HCT116 (cell line): ENCODE results near the gene PFKM. TPM values are rescaled to one million over a fixed set of nuclear protein-coding genes. Genes with fewer than 3 reads are reported as not detected.

Experiments used
- ATAC-seq: fragments of 200-7000 bp; cut with Tn5 transposase; 2 replicates; pipeline ENCODE4 v1.9.1; 2020; ENCODE audit warnings: mild to moderate bottlenecking, moderate library complexity
- BruUV-seq: library from RNA; stranded (reverse); fragments of 400-500 nt; replicated peaks from 2 replicates; lab custom pipeline; 2021; lab: Mats Ljungman, UMichigan
- CTCF ChIA-PET: fragments of 300-600 bp; sonication (Branson Sonifier 250); formaldehyde crosslinking; loops from one replicate; lab custom pipeline; 2021; ENCODE audit warnings: antibody characterized with exemption; lab: Charles Lee
- POLR2A ChIA-PET: fragments of 300-600, 350-600 bp; sonication (Branson Sonifier 250); formaldehyde crosslinking; loops from one replicate; lab custom pipeline; 2021; ENCODE audit warnings: antibody characterized with exemption; lab: Charles Lee
- RAD21 ChIA-PET, 2 experiments: fragments of 300-600 bp; sonication (Branson Sonifier 250); formaldehyde crosslinking; loops; one replicate each; lab custom pipeline; 2023; ENCODE audit warnings: low total read pairs in 2 of 2; ENCODE audit not compliant: uncharacterized antibody in 2 of 2, unreplicated experiment in 2 of 2, low non-redundant PET in 1 of 2; lab: Charles Lee
- DNase-seq: peaks from one replicate; pipeline ENCODE4 v3.0.0-alpha.2; 2010; ENCODE audit warnings: low read depth, low spot score
- H2AFZ ChIP-seq: fragments of 200-600 bp; shearing (Covaris generic), sonication (generic); 2 replicates; pipeline ENCODE4 v1.6.1; 2017; ENCODE audit warnings: low read depth, mixed run types, mixed read lengths, antibody characterized with exemption, low read length; ENCODE audit not compliant: poor library complexity, severe bottlenecking
- H3K27ac ChIP-seq: 2 replicates; pipeline ENCODE4 v1.5.1; 2012; ENCODE audit warnings: low read depth, low read length
- H3K27me3 ChIP-seq: fragments of 200-600 bp; sonication (generic); 2 replicates; pipeline ENCODE4 v1.6.1; 2016; ENCODE audit warnings: mixed run types, low read length, mixed read lengths; ENCODE audit not compliant: insufficient read depth
- H3K36me3 ChIP-seq, 2 experiments: fragments of 200-500 bp in 1 of 2; fragments of 200-600 bp in 1 of 2; sonication (Bioruptor generic) in 1 of 2; sonication (generic) in 1 of 2; 2 replicates each; pipeline versions ENCODE4 v1.5.1 to v1.6.1; 2014 to 2016; ENCODE audit warnings: low read length in 2 of 2, inconsistent platforms in 1 of 2, mixed read lengths in 1 of 2, mixed run types in 1 of 2; ENCODE audit not compliant: insufficient read depth in 2 of 2, control insufficient read depth in 1 of 2
- H3K4me1 ChIP-seq, 2 experiments: fragments of 200-600 bp in 1 of 2; sonication (generic) in 1 of 2; 2 replicates each; pipeline versions ENCODE4 v1.5.1 to v1.6.1; 2012 to 2017; ENCODE audit warnings: low read length in 2 of 2, inconsistent platforms in 1 of 2, mild to moderate bottlenecking in 1 of 2, mixed read lengths in 1 of 2, mixed run types in 1 of 2, moderate library complexity in 1 of 2; ENCODE audit not compliant: insufficient read depth in 2 of 2, control insufficient read depth in 1 of 2
- H3K4me2 ChIP-seq: fragments of 200-600 bp; sonication (generic); 2 replicates; pipeline ENCODE4 v1.6.1; 2017; ENCODE audit warnings: mixed run types, low read length, mixed read lengths
- H3K4me3 ChIP-seq, 2 experiments: fragments of 200-600 bp in 1 of 2; sonication (generic) in 1 of 2; replicated peaks in 1 of 2; 2 replicates each; pipeline ENCODE4 v1.5.1; 2011 to 2016; ENCODE audit warnings: low read length in 2 of 2, control low read depth in 1 of 2, low read depth in 1 of 2, mild to moderate bottlenecking in 1 of 2, mixed read lengths in 1 of 2, mixed run types in 1 of 2
- H3K79me2 ChIP-seq: fragments of 200-600 bp; sonication (generic); 2 replicates; pipeline ENCODE4 v1.6.1; 2017; ENCODE audit warnings: mild to moderate bottlenecking, mixed run types, low read length, moderate library complexity, mixed read lengths; ENCODE audit not compliant: insufficient read depth
- H3K9ac ChIP-seq: fragments of 200-600 bp; sonication (generic); 2 replicates; pipeline ENCODE4 v1.6.1; 2016; ENCODE audit warnings: low read length, mixed read lengths
- H3K9me2 ChIP-seq: fragments of 200-600 bp; sonication (generic), shearing (Covaris generic); 2 replicates; pipeline ENCODE4 v1.6.1; 2017; ENCODE audit warnings: mixed run types, mild to moderate bottlenecking, moderate library complexity; ENCODE audit not compliant: insufficient read depth
- H3K9me3 ChIP-seq, 2 experiments: fragments of 200-500 bp in 1 of 2; fragments of 200-600 bp in 1 of 2; sonication (Bioruptor generic) in 1 of 2; sonication (generic) in 1 of 2; 2 replicates each; pipeline ENCODE4 v1.6.1; 2014 to 2017; ENCODE audit warnings: low read length in 2 of 2, mixed read lengths in 2 of 2, inconsistent platforms in 1 of 2, low read depth in 1 of 2, mild to moderate bottlenecking in 1 of 2, mixed run types in 1 of 2, moderate library complexity in 1 of 2; ENCODE audit not compliant: control insufficient read depth in 1 of 2, insufficient read depth in 1 of 2
- H4K20me1 ChIP-seq: fragments of 200-600 bp; sonication (generic), shearing (Covaris generic); 2 replicates; pipeline ENCODE4 v1.6.1; 2017; ENCODE audit warnings: mixed run types, mild to moderate bottlenecking, moderate library complexity; ENCODE audit not compliant: insufficient read depth
- CBX3 ChIP-seq: IDR thresholded peaks from 2 replicates; pipeline ENCODE4 v1.6.1; 2012; ENCODE audit warnings: low read depth
- CEBPB ChIP-seq: IDR thresholded peaks from 2 replicates; pipeline ENCODE4 v1.6.1; 2012; ENCODE audit warnings: low read depth
- CTCF ChIP-seq, 3 experiments: fragments of 200-600 bp in 1 of 3; sonication (generic) in 1 of 3; IDR thresholded peaks in 2 of 3; conservative IDR thresholded peaks in 1 of 3; 2 replicates each; pipeline ENCODE4 v1.5.1; 2012 to 2017; ENCODE audit warnings: low read depth in 2 of 3, low read length in 2 of 3, antibody characterized with exemption in 1 of 3, borderline replicate concordance in 1 of 3, control low read depth in 1 of 3, mild to moderate bottlenecking in 1 of 3, mixed read lengths in 1 of 3, mixed run types in 1 of 3, moderate library complexity in 1 of 3; ENCODE audit not compliant: insufficient read depth in 1 of 3
- EGR1 ChIP-seq: IDR thresholded peaks from 2 replicates; pipeline ENCODE4 v1.6.1; 2012; ENCODE audit warnings: low read depth
- FOSL1 ChIP-seq: IDR thresholded peaks from 2 replicates; pipeline ENCODE4 v1.6.1; 2012; ENCODE audit warnings: low read depth
- JUND ChIP-seq: IDR thresholded peaks from 2 replicates; pipeline ENCODE4 v1.6.1; 2012
- RAD21 ChIP-seq: IDR thresholded peaks from 2 replicates; pipeline ENCODE4 v1.6.1; 2012; ENCODE audit warnings: low read depth, mild to moderate bottlenecking
- REST ChIP-seq: IDR thresholded peaks from 2 replicates; pipeline ENCODE4 v1.6.1; 2012; ENCODE audit warnings: low read depth
- SIN3A ChIP-seq: IDR thresholded peaks from 2 replicates; pipeline ENCODE4 v1.6.1; 2012; ENCODE audit warnings: low read depth
- SP1 ChIP-seq: IDR thresholded peaks from 2 replicates; pipeline ENCODE4 v1.6.1; 2012; ENCODE audit warnings: low read depth
- ZBTB33 ChIP-seq: IDR thresholded peaks from 2 replicates; pipeline ENCODE4 v1.6.1; 2011; ENCODE audit warnings: mild to moderate bottlenecking, low read length, moderate library complexity; ENCODE audit not compliant: insufficient replicate concordance; ENCODE audit errors: extremely low read depth
- intact Hi-C: fragments of 100-400 bp; cut with micrococcal nuclease; formaldehyde crosslinking; loops from 2 replicates; pipeline ENCODE4 v1.10.0; 2022
- total RNA-seq: library from RNA; stranded (reverse); gene quantifications from one replicate; pipeline ENCODE4 v1.2.1, GENCODE V29; 2021; ENCODE audit not compliant: unreplicated experiment

The PFKM gene
- total RNA-seq, 1 experiment from 2014 or later: 144 TPM

GRCh38 chr12:48165089-48165981, 46.2 kb downstream of the PFKM start:
- POLR2A ChIA-PET: interaction anchor here (1.5 kb wide), 1 partner anchor 261 kb away, joined by 3 read pairs; the partner anchor contains the start of gene VDR
- Histone ChIP-seq H3K4me1 (no peaks in the 10 kb centered on the region), H3K79me2 (no peaks in the 10 kb centered on the region), H2AFZ (peak overlapping the region; percentile 86), H3K27me3 (no peaks in the 10 kb centered on the region), H3K36me3 (no peaks in the 10 kb centered on the region), H3K9me2 (no peaks in the 10 kb centered on the region), H3K27ac (no peak overlapping the region), H3K4me2 (no peak overlapping the region), H4K20me1 (no peaks in the 10 kb centered on the region), H3K9ac (no peak overlapping the region), H3K9me3 (no peaks in the 10 kb centered on the region), H3K4me3 (no peak overlapping the region)
- no peak for TF ChIP-seq REST
- TF ChIP-seq SP1: no peak
- 0 out of 2 replicates have a peak, but pooled peaks have one; percentile 8 for TF ChIP-seq CEBPB
- TF ChIP-seq FOSL1: no peak
- TF ChIP-seq CTCF (IDR thresholded peaks at IDR 0.05 in 2 of 3, conservative IDR thresholded peaks at IDR 0.05 in 1 of 3; ENCODE audit: borderline replicate concordance in 1 of 3, insufficient read depth in 1 of 3, low read depth in 2 of 3, low read length in 2 of 3): peak; percentile 85 to 92 (median 88)
- no peak for TF ChIP-seq SIN3A
- no peak for TF ChIP-seq JUND
- no peak for TF ChIP-seq CBX3
- TF ChIP-seq ZBTB33: no peak
- TF ChIP-seq EGR1: no peak
- TF ChIP-seq RAD21: peak; percentile 86
- BruUV-seq: no TSS peak
- ATAC-seq (peak; percentile 80), DNase-seq (peak; percentile 57)
- intact Hi-C loops: loop anchor here (1.0 to 10.0 kb wide), 5 partner anchors 81 to 451 kb away; partner anchors contain the start of gene TMEM106C
- CTCF ChIA-PET: interaction anchor here (0.6 to 2.0 kb wide), 10 partner anchors 8 to 360 kb away, joined by 3 to 8 read pairs (median 4); partner anchors contain the start of genes ASB8, CCDC184, OR8S1 and VDR
- RAD21 ChIA-PET: no interaction called here
